ENCODE measurements around the gene ICAM2.

- TF ChIP-seq POLR2AphosphoS5 (IDR thresholded peaks at IDR 0.05; ENCODE audit: low read depth, low read length) (no peak), REST (IDR thresholded peaks at IDR 0.05; ENCODE audit: insufficient read depth in 1 of 2, low read depth in 2 of 2, low read length in 2 of 2) (no peak), SIN3A (IDR thresholded peaks at IDR 0.05; ENCODE audit: borderline replicate concordance, insufficient read depth, low read length) (no peak), TAF1 (IDR thresholded peaks at IDR 0.05; ENCODE audit: borderline replicate concordance, insufficient read depth, low read length) (no peak), FOXP2 (optimal IDR thresholded peaks at IDR 0.05; ENCODE audit: borderline replicate concordance, extremely low read depth, extremely low read length, insufficient read depth) (no peak)
Observed at GRCh38 chr17:64042700-64043485, 22.5 kb upstream of the ICAM2 start.
